Spleen (tissue), 11 donors: ENCODE data around the gene FRMD5. TPM values are rescaled to one million over a fixed set of nuclear protein-coding genes. Genes with fewer than 3 reads are reported as not detected.
"Not testable (repeated sequence)": the region's sequence is repeated elsewhere in the genome, so short reads cannot be mapped to it uniquely, and the experiment has no call there.

Experiments
- DNase-seq: peaks from one replicate; pipeline ENCODE4 v3.0.0-alpha.2; 2020
- H3K27ac ChIP-seq, 8 donors: fragments of 200-600 bp; sonication (generic) in 7 of 8; 1 replicate in 4 of 8; 2 replicates in 4 of 8; pipeline versions ENCODE4 v1.5.0 to v1.8.0; 2016 to 2021; ENCODE audit warnings: inconsistent platforms in 4 of 8, mild to moderate bottlenecking in 4 of 8, moderate library complexity in 1 of 8
- H3K27me3 ChIP-seq, 7 donors: fragments of 200-600 bp; sonication (generic) in 6 of 7; replicated peaks in 1 of 7; 1 replicate in 4 of 7; 2 replicates in 3 of 7; pipeline versions ENCODE4 v1.5.0 to v1.8.0; 2016 to 2021; ENCODE audit warnings: inconsistent platforms in 3 of 7, mild to moderate bottlenecking in 1 of 7
- H3K36me3 ChIP-seq, 6 donors: fragments of 200-600 bp; sonication (generic) in 5 of 6; 1 replicate in 4 of 6; 2 replicates in 2 of 6; pipeline versions ENCODE4 v1.5.0 to v1.8.0; 2016 to 2021; ENCODE audit warnings: inconsistent platforms in 2 of 6
- H3K4me1 ChIP-seq, 6 donors: fragments of 200-600 bp; sonication (generic) in 5 of 6; 1 replicate in 3 of 6; 2 replicates in 3 of 6; pipeline versions ENCODE4 v1.5.0 to v1.8.0; 2016 to 2021; ENCODE audit warnings: inconsistent platforms in 3 of 6
- H3K4me3 ChIP-seq, 8 donors: fragments of 200-600 bp; sonication (generic) in 7 of 8; 1 replicate in 4 of 8; 2 replicates in 4 of 8; pipeline versions ENCODE4 v1.5.0 to v1.8.0; 2016 to 2021; ENCODE audit warnings: inconsistent platforms in 4 of 8, mild to moderate bottlenecking in 4 of 8, moderate library complexity in 2 of 8
- H3K9me3 ChIP-seq, 8 donors: fragments of 200-600 bp; sonication (generic) in 7 of 8; 1 replicate in 4 of 8; 2 replicates in 4 of 8; pipeline versions ENCODE4 v1.5.0 to v1.8.0; 2016 to 2021; ENCODE audit warnings: inconsistent platforms in 4 of 8
- CTCF ChIP-seq, 11 experiments: fragments of 200-600 bp in 7 of 11; fragments of 450-650 bp in 4 of 11; sonication (generic) in 4 of 11; IDR thresholded peaks in 8 of 11; conservative IDR thresholded peaks in 3 of 11; 1 replicate in 7 of 11; 2 replicates in 4 of 11; pipeline versions ENCODE4 v1.4.0 to v1.8.0; 2016 to 2021; ENCODE audit warnings: antibody characterized with exemption in 11 of 11, inconsistent platforms in 4 of 11, mild to moderate bottlenecking in 1 of 11
- POLR2A ChIP-seq, 3 donors: fragments of 450-650 bp; IDR thresholded peaks; one replicate each; pipeline ENCODE4 v1.5.1; 2017; ENCODE audit warnings: antibody characterized with exemption in 3 of 3, mild to moderate bottlenecking in 1 of 3
- POLR2AphosphoS5 ChIP-seq, 3 donors: sonication (generic); formaldehyde crosslinking; IDR thresholded peaks; one replicate each; pipeline ENCODE4 v1.5.1; 2017; ENCODE audit warnings: antibody characterized with exemption in 3 of 3
- WGBS, 5 donors: extraction: QIAGEN DNeasy Blood & Tissue Kit in 3 of 5; methylation state at CpG; one replicate each; pipeline versions ENCODE4 v1.1.5 to v1.1.7; 2013 to 2018; 5-methylcytosine and 5-hydroxymethylcytosine counted together
- intact Hi-C: fragments of 100-400 bp; cut with DNase I; formaldehyde crosslinking; loops from one replicate; pipeline ENCODE4 v1.15.0; 2023; ENCODE audit warnings: low total_unique reads
- polyA plus RNA-seq, 3 donors: library from polyadenylated mRNA; stranded (reverse); fragments of 200-250 nt; gene quantifications; one replicate each; pipeline ENCODE4 v1.2.1, GENCODE V29; 2013
- total RNA-seq, 7 donors: library from RNA; depleted of rRNA in 3 of 7; stranded (reverse); fragments of >200 nt in 3 of 7; fragmentation: NEBNext Ultra II Directional in 4 of 7; extraction: Animal tissue kit (Norgen Biotek cat#: 25700) in 4 of 7; gene quantifications; one replicate each; pipeline versions ENCODE4 v1.1.0 to v1.2.1, GENCODE V29; 2016 to 2021
- donor health status: healthy with polysubstance abuse.
- donor health status: DM: no; HTN: no; CAD: no; lungs with moderate emphysema.
- donor health status: DM: no; HTN: no; CAD: no.
- donor health status: Bipolar disorder and iron deficiency.
- donor health status: healthy.
- donor health status: DM: no; HTN: no; CAD: no.
- donor health status: DM: yes; HTN: yes; CAD: no.

FRMD5 gene
- total and polyA plus RNA-seq, 10 donors, result 0.09 to 1.0 (median 0.43) TPM; not detected in 1

DNA sequence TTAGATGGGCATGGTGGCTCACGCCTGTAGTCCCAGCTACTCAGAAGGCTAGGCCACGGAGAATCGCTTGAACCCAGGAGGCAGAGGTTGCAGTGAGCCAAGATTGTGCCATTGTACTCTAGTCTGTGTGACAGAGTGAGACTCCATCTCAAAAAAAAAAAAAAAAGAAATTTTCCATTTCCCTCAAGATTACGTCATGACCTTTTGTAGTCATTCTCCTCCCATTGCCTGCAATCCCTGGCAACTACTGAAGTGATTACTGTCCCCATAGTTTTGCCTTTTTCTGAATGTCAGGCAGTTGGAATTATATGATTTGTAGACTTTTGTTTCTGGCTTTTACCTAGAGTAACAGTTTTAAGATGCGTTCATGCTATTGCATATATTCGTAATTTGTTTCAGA is 340.3 kb downstream of the FRMD5 start:
- Histone ChIP-seq H3K4me3 (no peak overlapping the region), H3K27me3 (no peaks in the 10 kb centered on the region), H3K4me1 (no peaks in the 10 kb centered on the region), H3K9me3 (no peaks in the 10 kb centered on the region), H3K36me3 (peaks cover 0 to 94% (median 24%) of the 10 kb centered on the region in 6 donors), H3K27ac (no peak overlapping the region)
- DNase-seq, result no peak
- intact Hi-C loops, result no loop called here
- TF ChIP-seq POLR2AphosphoS5 (IDR thresholded peaks at IDR 0.05), result no peak
- no peak for TF ChIP-seq POLR2A (IDR thresholded peaks at IDR 0.05)
- no peak for TF ChIP-seq CTCF (IDR thresholded peaks at IDR 0.05 in 8 of 11, conservative IDR thresholded peaks at IDR 0.05 in 3 of 11)
- 81 to 92% (median 86%) methylated on average over 6 of the region's 6 CpGs for WGBS, 5 donors

DNA sequence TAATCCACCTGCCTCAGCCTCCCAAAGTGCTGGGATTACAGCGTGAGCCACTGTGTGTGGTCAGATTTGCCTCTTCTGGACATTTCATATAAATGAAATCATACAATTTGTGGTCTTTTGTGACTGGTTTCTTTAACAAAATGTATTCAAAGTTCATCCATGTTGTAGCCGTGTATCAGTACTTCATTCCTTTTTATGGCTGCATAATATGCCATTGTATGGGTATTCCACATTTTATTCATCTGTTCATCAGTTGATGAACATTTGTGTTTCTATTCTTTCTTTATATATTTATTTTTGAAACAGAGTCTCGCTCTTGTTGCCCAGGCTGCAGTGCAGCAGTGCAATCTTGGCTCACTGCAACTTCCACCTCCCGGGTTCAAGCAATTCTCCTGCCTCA is 342.5 kb downstream of the FRMD5 start:
- H3K9me3 ChIP-seq, result no peaks in the 10 kb centered on the region
- no peaks in the 10 kb centered on the region for H3K4me1 ChIP-seq
- TF ChIP-seq POLR2AphosphoS5 (IDR thresholded peaks at IDR 0.05), result no peak
- no peak for TF ChIP-seq CTCF (IDR thresholded peaks at IDR 0.05 in 8 of 11, conservative IDR thresholded peaks at IDR 0.05 in 3 of 11)
- no peak for TF ChIP-seq POLR2A (IDR thresholded peaks at IDR 0.05)
- no peaks in the 10 kb centered on the region for H3K27me3 ChIP-seq
- no peak overlapping the region for H3K4me3 ChIP-seq
- 95 to 100% (median 99%) methylated on average over 4 of the region's 4 CpGs for WGBS, 5 donors
- H3K27ac ChIP-seq, result no peak overlapping the region
- peaks cover 0 to 92% (median 17%) of the 10 kb centered on the region in 6 donors for H3K36me3 ChIP-seq
- no peak for DNase-seq
- intact Hi-C loops, result no loop called here

- intact Hi-C loops, result no loop called here
- no peak overlapping the region for H3K27ac ChIP-seq
- no peaks in the 10 kb centered on the region for H3K4me1 ChIP-seq
- DNase-seq, result no peak
- no peaks in the 10 kb centered on the region for H3K27me3 ChIP-seq
- no peaks in the 10 kb centered on the region for H3K9me3 ChIP-seq
- no peak overlapping the region for H3K4me3 ChIP-seq
- 94 to 99% (median 98%) methylated on average over 3 of the region's 3 CpGs for WGBS, 5 donors
- peaks cover 0 to 92% (median 17%) of the 10 kb centered on the region in 6 donors for H3K36me3 ChIP-seq
- TF ChIP-seq POLR2A (IDR thresholded peaks at IDR 0.05) (no peak), POLR2AphosphoS5 (IDR thresholded peaks at IDR 0.05) (no peak), CTCF (IDR thresholded peaks at IDR 0.05 in 8 of 11, conservative IDR thresholded peaks at IDR 0.05 in 3 of 11) (no peak)
Observed at GRCh38 chr15:43851251-43851650, 343.8 kb downstream of the FRMD5 start.

DNA sequence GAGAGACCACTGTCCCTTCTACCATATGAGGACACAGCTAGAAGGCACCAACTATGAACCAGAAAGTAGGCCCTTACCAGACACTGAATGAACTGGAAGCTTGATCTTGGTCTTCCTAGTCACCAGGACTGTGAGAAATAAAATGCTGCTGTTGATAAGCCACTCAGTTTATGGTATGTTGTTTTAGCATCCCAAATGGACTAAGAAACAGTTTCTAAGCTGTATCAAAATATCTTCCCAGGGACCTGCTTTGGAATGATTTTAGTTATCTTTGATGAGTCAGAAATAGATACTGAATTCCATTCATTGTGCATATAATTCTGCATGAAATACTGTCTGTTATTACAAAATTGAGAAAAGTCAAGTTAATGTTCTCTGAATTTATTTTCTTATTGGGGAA is 349.6 kb downstream of the FRMD5 start:
- DNase-seq, result no peak
- H3K4me3 ChIP-seq, result no peak overlapping the region

GRCh38 chr15:43832485-43832884 is 362.6 kb downstream of the FRMD5 start:
- DNase-seq, intact Hi-C loops, H3K27ac ChIP-seq, H3K27me3 ChIP-seq, H3K9me3 ChIP-seq, H3K4me3 ChIP-seq: not testable (repeated sequence)
- WGBS, 5 donors, result 87 to 97% (median 93%) methylated on average over 6 of the region's 6 CpGs
- Histone ChIP-seq H3K4me1 (peaks cover 0 to 46% (median 15%) of the 10 kb centered on the region in 6 donors), H3K36me3 (peaks cover 0 to 60% (median 8%) of the 10 kb centered on the region in 6 donors)

More for the DNA sequence above, 349.6 kb downstream of the FRMD5 start:
- Histone ChIP-seq H3K36me3 (peaks cover 0 to 83% (median 7%) of the 10 kb centered on the region in 6 donors), H3K4me1 (no peaks in the 10 kb centered on the region), H3K9me3 (no peaks in the 10 kb centered on the region), H3K27ac (no peak overlapping the region), H3K27me3 (no peaks in the 10 kb centered on the region)
- intact Hi-C loops, result no loop called here
- TF ChIP-seq POLR2AphosphoS5 (IDR thresholded peaks at IDR 0.05), result no peak
- no peak for TF ChIP-seq POLR2A (IDR thresholded peaks at IDR 0.05)
- TF ChIP-seq CTCF (IDR thresholded peaks at IDR 0.05 in 8 of 11, conservative IDR thresholded peaks at IDR 0.05 in 3 of 11), result no peak

GRCh38 chr15:43831519-43832052 is 363.5 kb downstream of the FRMD5 start:
- H3K4me3 ChIP-seq, H3K27me3 ChIP-seq, H3K9me3 ChIP-seq, DNase-seq, intact Hi-C loops, H3K27ac ChIP-seq: not testable (repeated sequence)
- Histone ChIP-seq H3K4me1 (peaks cover 5 to 55% (median 22%) of the 10 kb centered on the region in 6 donors), H3K36me3 (peaks cover 0 to 51% (median 8%) of the 10 kb centered on the region in 6 donors)
- 94 to 95% (median 95%) methylated on average over 14 of the region's 14 CpGs for WGBS, 5 donors

DNA sequence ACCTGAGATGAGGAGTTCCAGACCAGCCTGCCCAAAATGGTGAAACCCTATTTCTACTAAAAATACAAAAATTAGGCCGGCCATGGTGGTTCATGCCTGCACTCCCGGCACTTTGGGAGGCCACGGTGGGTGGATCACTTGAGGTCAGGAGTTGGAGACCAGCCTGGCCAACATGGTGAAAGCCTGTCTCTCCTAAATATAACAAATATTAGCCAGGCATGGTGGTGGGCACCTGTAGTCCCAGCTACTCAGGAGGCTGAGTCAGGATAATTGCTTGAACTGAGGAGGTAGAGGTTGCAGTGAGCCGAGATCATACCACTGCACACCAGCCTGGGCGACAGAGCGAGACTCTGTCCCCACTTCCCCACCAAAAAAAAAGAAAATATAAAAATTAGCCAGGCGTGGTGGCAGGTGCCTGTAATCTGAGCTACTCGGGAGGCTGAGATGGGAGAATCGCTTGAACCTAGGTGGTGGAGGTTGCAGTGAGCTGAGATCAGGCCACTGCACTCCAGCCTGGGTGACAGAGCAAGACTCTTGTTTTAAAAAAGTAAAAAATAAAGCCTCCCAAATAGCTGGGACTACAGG is 364.3 kb downstream of the FRMD5 start:
- H3K4me3 ChIP-seq, H3K27ac ChIP-seq, H3K27me3 ChIP-seq, H3K9me3 ChIP-seq, DNase-seq, intact Hi-C loops: not testable (repeated sequence)
- H3K36me3 ChIP-seq, result peaks cover 0 to 43% (median 4%) of the 10 kb centered on the region in 6 donors
- WGBS, 5 donors, result 83 to 90% (median 86%) methylated on average over 9 of the region's 9 CpGs
- H3K4me1 ChIP-seq, result peaks cover 10 to 63% (median 29%) of the 10 kb centered on the region in 6 donors
